ENCODE measurements around the gene ESPNL.
A peak's percentile ranks its signal among the peaks of the same experiment; 100 is the strongest.
"Not testable (repeated sequence)": the region's sequence is repeated elsewhere in the genome, so short reads cannot be mapped to it uniquely, and the experiment has no call there.

ESPNL gene, protein sequence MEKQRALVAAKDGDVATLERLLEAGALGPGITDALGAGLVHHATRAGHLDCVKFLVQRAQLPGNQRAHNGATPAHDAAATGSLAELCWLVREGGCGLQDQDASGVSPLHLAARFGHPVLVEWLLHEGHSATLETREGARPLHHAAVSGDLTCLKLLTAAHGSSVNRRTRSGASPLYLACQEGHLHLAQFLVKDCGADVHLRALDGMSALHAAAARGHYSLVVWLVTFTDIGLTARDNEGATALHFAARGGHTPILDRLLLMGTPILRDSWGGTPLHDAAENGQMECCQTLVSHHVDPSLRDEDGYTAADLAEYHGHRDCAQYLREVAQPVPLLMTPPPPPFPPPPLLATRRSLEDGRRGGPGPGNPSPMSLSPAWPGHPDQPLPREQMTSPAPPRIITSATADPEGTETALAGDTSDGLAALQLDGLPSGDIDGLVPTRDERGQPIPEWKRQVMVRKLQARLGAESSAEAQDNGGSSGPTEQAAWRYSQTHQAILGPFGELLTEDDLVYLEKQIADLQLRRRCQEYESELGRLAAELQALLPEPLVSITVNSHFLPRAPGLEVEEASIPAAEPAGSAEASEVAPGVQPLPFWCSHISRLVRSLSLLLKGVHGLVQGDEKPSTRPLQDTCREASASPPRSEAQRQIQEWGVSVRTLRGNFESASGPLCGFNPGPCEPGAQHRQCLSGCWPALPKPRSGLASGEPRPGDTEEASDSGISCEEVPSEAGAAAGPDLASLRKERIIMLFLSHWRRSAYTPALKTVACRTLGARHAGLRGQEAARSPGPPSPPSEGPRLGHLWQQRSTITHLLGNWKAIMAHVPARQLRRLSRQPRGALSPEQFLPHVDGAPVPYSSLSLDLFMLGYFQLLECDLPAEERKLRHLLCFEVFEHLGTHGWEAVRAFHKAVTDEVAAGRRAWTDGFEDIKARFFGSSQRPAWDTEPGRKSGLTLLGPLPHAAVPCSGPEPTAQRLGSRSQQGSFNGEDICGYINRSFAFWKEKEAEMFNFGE

DNA sequence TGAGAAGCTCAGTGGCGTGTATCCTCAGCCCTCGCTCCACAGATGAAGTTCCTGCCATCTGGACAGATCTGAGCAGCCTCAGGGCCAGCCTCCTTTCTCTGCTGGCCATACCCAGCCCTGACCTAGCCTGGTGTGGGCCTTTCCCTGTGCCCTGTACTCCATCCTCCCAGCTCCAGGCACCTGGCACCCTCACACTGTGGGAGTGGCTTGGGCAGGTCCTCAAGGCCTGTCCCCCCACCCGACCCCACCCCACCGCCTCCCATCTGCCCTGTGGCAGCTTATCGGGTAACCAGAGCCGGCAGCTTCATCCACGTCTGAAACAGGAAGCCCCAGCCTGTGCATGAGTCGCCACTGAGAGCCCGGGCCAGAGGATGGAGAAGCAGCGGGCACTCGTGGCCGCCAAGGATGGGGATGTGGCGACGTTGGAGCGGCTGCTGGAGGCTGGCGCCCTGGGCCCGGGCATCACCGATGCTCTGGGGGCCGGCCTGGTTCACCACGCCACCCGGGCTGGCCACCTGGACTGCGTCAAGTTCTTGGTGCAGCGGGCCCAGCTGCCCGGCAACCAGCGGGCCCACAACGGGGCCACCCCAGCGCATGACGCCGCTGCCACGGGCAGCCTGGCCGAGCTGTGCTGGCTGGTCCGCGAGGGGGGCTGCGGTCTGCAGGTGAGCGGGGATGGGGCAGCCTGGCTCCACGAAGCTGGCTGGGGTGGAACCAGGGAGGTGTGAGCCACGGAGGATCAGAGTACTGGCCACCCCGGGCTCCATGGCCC lies at the start of gene ESPNL:
TSS of gene ESPNL (plus strand) at position 292 of the 772 bp plus-strand sequence. CDS start at position 372, 80 bp downstream.
- DNase-seq (ENCODE audit: low read depth in 2 of 2) = no peak

DNA sequence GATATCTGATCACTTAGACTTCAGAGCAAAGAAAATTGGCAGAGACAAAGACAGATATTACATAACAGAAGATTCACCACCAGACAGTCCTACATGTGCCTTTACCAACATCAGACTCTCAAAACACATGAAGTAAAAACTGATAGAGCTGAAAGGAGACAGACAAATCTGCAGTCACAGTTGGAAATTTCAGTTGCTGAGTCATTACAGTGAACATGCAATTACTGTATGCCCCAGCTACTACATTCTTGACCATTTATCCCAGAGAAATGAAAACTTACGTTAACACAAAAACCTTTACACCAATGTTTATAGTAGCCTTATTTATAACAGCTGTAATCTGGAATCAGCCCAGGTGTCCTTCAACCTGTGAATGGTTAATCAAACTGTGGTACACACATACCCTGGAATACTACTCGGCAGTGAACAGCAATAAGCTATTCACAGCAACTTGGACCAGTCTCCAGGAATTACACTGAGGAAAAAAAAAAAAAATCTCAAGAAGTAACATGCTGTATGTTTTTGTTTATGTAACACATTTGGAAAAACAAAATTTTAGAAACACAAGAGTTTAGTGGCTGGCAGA lies 46.9 kb upstream of the ESPNL start:
- no peak for DNase-seq (ENCODE audit: low read depth in 2 of 2)

DNA sequence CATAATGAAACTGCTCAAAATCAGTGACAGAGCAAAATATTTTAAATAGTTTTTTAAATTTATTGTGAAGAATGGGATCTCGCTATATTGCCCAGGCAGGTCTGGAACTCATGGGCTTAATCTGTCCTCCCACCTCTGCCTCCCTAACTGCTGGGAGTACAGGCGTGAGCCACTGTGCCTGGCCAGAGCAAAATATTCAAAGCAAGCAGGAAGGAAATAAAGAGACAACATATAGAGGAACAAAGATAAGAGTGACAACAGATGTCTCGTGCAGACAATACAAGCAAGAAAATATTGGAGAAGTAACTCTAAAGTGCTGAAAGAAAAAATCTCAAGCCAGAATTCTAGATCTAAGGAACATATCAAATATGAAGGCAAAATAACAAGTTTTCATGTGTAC lies 44.3 kb upstream of the ESPNL start:
- DNase-seq (ENCODE audit: low read depth in 2 of 2) = no peak

DNA sequence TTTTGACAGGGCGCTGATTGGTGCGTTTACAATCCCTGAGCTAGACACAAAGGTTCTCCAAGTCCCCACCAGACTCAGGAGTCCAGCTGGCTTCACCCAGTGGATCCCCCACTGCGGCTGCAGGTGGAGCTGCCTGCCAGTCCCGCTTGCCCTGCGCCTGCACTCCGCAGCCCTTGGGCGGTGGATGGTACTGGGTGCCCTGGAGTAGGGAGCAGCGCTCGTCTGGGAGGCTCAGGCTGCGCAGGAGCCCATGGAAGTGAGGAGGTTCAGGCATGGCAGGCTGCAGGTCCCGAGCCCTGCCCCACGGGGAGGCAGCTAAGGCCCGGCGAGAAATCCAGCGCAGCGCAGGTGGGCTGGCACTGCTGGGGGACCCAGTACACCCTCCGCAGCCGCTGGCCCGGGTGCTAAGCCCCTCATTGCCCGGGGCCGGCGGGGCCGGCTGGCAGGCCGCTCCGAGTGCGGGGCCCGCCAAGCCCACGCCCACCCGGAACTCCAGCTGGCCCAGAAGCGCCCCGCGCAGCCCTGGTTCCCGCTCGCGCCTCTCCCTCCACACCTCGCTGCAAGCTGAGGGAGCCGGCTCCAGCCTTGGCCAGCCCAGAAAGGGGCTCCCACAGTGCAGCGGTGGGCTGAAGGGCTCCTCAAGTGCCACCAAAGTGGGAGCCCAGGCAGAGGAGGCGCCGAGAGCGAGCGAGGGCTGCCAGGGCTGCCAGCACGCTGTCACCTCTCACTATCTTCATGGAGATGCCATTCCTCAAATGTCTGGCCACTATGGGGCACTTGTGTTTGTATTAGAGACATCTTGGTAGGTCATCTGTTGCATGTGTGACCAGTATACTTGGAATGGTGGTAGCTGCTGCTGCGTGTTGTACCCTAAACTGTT lies 42.2 kb upstream of the ESPNL start:
- DNase-seq (ENCODE audit: low read depth in 2 of 2) = not testable (repeated sequence)

DNA sequence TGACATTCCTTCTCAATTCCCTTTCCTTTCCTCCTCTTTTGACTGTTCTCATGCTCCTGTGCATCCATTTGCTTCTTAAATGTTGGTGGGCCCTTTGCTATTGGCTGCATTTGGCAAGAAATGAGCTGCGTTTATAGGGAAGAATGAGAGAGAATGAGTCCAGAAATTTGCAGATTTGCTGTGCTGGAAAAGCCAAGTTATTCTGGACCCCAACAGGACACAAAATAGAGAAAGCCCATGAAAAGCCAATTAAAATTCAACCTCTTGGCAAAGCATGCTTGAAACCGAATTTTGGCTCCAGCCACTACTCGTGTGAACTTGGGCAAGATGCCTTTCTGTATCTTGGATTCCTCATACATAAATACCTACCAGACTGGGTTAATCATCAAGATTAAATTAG lies 40.6 kb upstream of the ESPNL start:
- no peak for DNase-seq (ENCODE audit: low read depth in 2 of 2)

DNA sequence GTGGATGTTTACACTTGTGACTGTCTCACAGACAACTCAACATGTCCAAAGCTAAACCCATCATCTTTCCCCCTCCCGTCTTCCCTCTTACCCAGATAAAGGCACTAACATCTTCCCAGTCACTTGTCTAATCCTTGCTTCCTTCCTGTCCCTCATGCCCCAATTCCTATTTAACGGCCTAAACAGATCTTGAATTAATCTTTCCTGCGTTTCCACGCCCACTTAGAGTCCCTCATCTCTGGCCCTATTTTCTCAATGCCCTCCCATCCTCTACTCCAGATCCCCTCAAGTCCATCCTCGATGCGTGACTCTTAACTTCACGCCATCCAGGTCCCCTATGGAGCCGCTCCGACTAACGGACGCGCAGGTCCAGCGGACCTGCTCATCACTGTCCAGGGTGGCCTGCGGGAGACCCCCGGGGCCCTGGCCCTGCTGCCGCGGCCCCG lies 40.0 kb upstream of the ESPNL start:
- DNase-seq (ENCODE audit: low read depth in 2 of 2) = no peak

DNA sequence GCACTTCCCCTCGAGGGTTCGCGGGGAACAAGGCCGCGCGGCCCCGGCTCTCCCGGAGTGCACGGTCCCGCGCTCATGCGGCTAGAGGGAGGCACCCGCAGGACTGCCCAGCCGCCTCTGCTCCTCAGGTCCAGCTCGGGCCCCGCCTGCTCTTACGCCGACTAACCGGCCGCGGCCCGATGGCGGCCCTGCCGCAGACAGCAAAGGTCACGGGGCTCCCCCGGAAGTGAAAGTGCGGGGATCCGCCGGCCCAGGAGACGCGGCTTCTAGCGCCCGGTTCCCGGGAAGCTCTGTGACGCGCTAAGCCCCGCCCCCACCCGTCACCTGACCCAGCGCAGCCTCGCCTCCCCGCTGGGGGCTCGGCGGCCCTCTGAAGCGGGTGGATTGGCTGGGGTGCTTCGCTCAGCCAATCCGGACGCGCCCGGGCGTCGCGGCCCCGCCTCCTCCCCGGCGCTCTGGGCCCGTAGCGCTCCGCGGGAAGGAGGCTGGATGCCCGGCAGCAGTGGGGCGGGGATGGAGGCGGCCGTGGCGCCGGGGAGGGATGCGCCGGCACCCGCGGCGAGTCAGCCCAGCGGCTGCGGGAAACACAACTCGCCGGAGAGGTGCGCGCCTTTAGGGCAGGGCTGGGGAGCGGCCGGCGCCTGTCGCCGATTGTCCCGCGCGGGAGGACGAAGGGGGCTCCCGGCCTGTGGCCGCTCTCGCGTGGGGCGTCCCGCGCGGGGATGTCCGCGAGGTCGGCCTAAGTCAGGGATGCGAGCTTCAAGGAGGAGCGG lies 39.4 kb upstream of the ESPNL start, which contains the start of gene SCLY:
TSS of gene SCLY (plus strand) at position 460 of the 773 bp plus-strand sequence. CDS start at position 514, 54 bp downstream.
- peak; percentile 92 to 97 for DNase-seq (ENCODE audit: low read depth in 2 of 2)

DNA sequence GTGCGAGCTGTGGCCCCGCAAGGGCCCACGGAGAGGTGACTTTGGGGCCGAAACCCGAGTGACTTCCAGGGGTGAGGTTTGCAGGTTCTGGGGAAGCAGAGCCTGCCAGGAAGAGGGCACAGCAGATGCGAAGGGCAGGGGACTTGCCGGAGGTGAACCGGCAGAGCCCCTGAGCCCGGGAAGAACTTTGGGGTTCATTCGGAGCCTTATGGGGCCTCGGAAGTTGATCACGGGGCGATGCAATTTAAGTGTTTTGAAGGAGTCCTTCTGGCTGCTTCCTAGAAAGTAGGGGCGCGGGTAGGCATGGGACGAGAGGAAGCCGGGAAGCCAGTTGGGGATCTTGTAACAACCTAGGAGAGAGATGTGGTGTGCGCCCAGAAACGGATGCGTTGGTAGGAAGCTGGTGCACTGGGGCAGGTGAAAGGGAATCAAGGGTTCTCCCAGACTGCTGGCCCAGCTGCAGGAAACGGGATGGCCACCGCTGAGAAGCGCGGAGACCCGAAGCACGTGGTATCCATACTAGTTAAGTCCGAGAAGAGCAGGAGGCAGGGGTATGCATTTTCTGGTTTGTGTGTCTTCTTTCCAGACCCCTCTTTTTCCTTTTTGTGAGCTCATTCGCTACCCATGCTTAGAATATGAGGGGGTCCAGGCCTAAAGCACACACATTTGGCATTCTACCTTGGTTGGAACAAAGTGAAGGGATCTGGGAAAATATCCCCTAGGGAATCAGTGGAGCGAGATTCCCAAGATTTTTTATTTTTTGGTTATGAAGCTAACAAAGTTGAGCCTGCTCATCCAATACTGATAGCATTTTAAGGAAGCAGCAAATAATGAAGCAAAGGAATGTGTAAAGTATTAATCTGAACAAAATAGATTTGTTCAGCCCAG lies 38.6 kb upstream of the ESPNL start:
- peak in 1 of 2 donors; percentile 24 for DNase-seq (ENCODE audit: low read depth in 2 of 2)

DNA sequence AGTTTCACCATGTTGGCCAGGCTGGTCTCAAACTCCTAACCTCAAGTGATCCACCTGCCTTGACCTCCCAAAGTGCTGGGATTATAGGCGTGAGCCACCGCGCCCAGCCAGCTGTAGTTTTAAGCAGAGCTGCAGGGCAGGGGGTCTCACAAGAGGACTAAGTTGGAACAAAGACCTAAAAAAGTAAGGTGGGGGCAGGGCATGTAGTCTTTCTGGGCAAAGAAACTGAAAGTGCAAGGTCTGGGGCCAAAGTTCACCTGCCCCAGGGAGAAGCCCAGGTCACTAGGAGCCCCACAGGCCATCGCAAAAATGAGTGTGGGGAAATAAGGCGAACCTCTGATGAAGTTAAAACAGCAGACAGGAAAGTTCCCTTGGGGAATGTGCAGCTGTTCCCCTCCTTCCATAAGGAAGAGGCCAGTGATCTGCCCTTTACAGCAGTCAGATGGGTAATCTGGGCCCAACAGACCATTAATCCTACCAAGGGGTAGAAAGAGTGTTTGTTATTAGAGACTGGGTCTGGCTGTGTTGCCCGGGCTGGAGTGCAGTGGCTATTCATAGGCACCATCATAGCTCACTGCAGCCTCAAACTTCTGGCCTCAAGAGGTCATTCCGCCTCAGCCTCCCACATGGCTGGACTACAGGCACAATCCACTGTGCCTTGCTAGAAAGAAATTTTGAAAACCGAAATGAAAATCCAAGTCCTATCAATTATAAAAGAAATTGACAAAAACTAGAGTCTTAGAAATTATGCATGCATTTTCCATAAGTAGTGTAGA lies 36.5 kb upstream of the ESPNL start:
- no peak for DNase-seq (ENCODE audit: low read depth in 2 of 2)

DNA sequence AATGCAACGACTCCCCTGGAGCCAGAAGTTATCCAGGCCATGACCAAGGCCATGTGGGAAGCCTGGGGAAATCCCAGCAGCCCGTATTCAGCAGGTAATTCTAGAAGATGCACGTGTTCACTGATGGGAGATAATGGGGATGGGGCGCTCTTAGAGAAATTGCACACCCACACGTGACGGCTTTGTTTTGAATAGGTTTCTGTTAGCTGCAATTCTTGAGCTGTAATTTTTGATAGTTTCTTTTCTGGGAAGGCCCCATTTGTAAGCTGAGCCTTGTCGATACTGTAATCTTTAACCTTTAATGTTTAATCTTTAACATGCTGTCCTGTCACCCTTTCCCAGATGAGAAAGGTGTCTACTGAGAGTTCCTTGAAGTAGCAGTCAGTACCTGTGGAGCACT lies 35.8 kb upstream of the ESPNL start:
- DNase-seq (ENCODE audit: low read depth in 2 of 2) = no peak

DNA sequence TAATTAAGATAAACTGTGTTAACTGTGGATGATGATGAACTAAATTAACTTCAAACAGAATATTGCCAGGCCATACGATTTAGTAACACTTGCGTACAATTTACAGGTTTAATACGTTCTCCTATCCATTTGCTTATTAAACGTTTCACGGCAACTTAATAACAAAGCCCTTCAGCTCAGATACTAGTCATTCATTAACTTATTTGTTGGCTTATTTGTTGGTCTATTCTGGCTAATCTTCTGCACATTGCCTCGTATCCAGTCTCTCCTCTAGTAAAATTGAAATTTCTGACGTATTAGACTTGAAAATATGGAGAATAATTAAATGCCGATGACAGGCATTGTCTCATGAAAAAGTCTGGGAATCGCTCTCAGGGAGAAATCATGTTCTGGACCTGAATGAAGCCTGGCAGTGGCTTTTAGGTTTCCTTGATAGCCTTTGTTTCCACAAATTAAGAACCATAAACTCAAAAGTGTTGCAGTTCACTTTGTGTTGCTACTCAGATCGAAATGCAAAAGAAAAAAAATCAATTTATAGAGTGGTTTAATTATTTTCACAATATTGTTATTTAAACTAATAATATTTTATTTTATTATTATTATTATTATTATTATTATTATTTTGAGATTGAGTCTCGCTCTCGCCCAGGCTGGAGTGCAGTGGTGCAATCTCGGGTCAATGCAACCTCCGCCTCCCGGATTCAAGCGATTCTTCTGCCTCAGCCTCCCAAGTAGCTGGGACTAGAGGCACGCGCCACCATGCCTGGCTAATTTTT lies 34.9 kb upstream of the ESPNL start:
- no peak for DNase-seq (ENCODE audit: low read depth in 2 of 2)

DNA sequence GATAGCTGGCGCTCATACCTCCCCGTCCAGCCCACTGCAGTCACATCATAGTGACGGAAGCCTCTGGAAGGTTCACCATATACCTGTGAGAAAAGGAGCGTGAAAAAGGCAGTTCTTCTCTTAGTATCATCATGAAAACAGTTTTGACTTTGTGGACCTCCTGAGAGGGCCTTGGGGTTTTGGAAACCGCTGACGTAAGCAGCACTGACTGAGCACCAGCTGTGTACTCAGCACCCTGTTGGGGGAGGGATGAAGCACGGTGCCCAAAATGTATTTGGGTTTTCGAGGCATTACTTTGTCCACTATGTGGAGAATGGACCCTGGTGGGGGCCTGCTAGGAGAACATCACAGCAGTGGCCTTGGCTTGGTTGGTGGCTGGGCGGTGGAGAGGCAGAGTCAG lies 33.9 kb upstream of the ESPNL start:
- no peak for DNase-seq (ENCODE audit: low read depth in 2 of 2)

DNA sequence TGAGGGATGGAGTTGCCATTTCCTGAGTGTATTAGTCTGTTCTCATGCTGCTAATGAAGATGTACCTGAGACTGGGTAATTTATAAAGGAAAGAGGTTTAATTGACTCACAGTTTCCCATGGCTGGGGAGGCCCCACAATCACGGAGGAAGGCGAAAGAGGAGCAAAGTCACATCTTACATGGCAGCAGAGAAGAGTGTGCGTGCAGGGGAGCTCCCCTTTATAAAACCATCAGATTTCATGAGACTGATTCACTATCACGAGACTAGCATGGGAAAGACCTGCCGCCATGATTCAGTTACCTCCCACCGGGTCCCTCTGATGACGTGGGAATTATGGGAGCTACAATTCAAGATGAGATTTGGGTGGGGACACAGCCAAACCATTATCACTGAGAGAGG lies 33.4 kb upstream of the ESPNL start:
- peak; percentile 26 to 43 for DNase-seq (ENCODE audit: low read depth in 2 of 2)

DNA sequence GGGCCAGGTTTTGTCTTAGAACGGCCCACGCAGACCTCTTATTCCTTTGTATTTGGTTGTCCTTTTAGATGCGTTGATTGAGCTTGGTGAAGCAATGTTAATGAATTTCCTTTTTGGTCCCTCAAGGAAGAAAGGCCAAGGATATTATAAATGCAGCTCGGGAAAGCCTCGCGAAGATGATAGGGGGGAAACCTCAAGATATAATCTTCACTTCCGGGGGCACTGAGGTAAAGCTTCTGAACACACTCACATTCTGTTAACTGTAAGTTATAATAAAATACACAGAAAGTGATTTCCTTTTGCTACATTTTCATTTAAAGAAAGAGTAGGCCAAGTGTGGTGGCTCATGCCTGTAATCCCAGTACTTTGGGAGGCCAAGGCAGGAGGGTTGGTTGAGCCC lies 32.2 kb upstream of the ESPNL start:
- no peak for DNase-seq (ENCODE audit: low read depth in 2 of 2)

DNA sequence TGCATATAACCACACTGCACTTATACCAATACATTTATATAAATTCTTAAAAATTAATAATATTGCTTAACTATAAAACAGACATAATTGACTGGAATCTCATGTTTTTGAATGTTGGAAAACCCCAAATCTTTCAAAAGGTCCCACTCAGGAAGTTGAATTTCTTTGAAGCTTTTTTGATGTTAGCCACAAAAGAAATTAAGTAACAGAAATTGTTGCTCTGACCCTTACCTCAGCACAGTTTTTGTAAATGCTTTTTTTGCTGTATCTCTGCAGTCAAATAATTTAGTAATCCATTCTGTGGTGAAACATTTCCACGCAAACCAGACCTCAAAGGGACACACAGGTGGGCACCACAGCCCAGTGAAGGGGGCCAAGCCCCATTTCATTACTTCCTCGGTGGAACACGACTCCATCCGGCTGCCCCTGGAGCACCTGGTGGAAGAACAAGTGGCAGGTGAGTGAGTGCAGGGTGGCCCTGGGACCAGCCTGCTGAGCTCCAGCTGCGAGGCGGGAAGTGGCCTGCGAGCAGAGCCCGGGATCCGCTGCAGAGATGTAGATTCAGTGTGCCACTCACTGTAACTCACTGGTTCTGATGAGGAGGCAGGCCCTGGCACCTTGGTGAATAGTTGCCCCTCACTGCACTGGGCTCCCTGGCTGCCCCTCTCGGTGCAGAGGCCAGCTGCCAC lies 31.0 kb upstream of the ESPNL start:
- no peak for DNase-seq (ENCODE audit: low read depth in 2 of 2)

DNA sequence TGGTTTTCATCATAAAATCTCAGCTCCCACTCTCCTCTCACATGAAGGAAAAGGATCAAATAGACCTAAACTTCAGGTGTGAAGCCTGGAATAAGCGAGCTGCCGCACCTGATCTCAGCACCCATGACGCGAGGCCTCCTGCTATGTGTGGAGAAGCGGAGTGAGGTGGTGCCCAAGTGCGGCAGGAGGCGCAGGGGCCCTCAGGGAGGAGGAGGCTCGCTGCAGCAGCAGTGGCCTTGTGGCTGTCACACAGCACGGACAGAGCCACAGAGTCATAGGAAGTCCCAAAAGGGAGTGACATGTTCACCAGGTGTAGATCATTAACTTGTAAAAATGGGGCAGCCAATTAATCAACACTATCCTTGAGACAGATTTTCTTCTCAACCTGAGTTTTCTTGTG lies 30.3 kb upstream of the ESPNL start:
- no peak for DNase-seq (ENCODE audit: low read depth in 2 of 2)
